Right lobe of liver (tissue), 6 donors: ENCODE measurements around the gene GSTM2. TPM values are rescaled to one million over a fixed set of nuclear protein-coding genes. Genes with fewer than 3 reads are reported as not detected.

Experiments
- ATAC-seq, 4 donors: fragments of 200-7000 bp; cut with Tn5 transposase; one replicate each; pipeline ENCODE4 v1.9.1; 2020; ENCODE audit warnings: mild to moderate bottlenecking in 4 of 4, moderate library complexity in 4 of 4
- DNase-seq, 3 donors: peaks; one replicate each; pipeline ENCODE4 v3.0.0-alpha.2; 2020
- H3K27ac ChIP-seq, 3 donors: fragments of 200-600 bp; one replicate each; pipeline ENCODE4 v1.8.0; 2022
- H3K27me3 ChIP-seq, 2 donors: fragments of 200-600 bp; one replicate each; pipeline ENCODE4 v1.8.0; 2022
- H3K36me3 ChIP-seq, 4 donors: fragments of 200-600 bp; sonication (generic) in 1 of 4; one replicate each; pipeline versions ENCODE4 v1.5.1 to v1.8.0; 2017 to 2022; ENCODE audit warnings: control low read depth in 1 of 4
- H3K4me1 ChIP-seq, 4 donors: fragments of 200-600 bp; sonication (generic) in 1 of 4; one replicate each; pipeline versions ENCODE4 v1.5.1 to v1.8.0; 2017 to 2022; ENCODE audit warnings: control low read depth in 1 of 4
- H3K4me3 ChIP-seq, 3 donors: fragments of 200-600 bp; one replicate each; pipeline ENCODE4 v1.8.0; 2022
- H3K9me3 ChIP-seq, 4 donors: fragments of 200-600 bp; sonication (generic) in 1 of 4; one replicate each; pipeline versions ENCODE4 v1.5.1 to v1.8.0; 2017 to 2022; ENCODE audit warnings: control low read depth in 1 of 4
- CTCF ChIP-seq, 4 donors: fragments of 200-600 bp in 3 of 4; fragments of 450-650 bp in 1 of 4; IDR thresholded peaks; one replicate each; pipeline versions ENCODE4 v1.5.1 to v1.8.0; 2016 to 2022; ENCODE audit warnings: antibody characterized with exemption in 4 of 4, mild to moderate bottlenecking in 2 of 4
- POLR2A ChIP-seq: fragments of 450-650 bp; IDR thresholded peaks from one replicate; pipeline ENCODE4 v1.6.1; 2017; ENCODE audit warnings: antibody characterized with exemption, mild to moderate bottlenecking
- WGBS: methylation state at CpG from one replicate; pipeline ENCODE4 v1.1.6; 2018; ENCODE audit warnings: low coverage, low lambda C conversion rate; ENCODE audit not compliant: insufficient coverage; ENCODE audit errors: missing lambda C conversion rate; 5-methylcytosine and 5-hydroxymethylcytosine counted together
- intact Hi-C, 2 donors: fragments of 100-400 bp; cut with DNase I; formaldehyde crosslinking; loops; one replicate each; pipeline versions ENCODE4 v1.11.2 to v1.14.1; 2022
- total RNA-seq, 6 experiments: library from RNA; depleted of rRNA in 2 of 6; stranded (reverse); fragments of >200 nt in 2 of 6; fragmentation: NEBNext Ultra II Directional in 3 of 6; extraction: Animal tissue kit (Norgen Biotek cat#: 25700) in 3 of 6; gene quantifications; one replicate each; pipeline versions ENCODE4 v1.1.0 to v1.2.4, GENCODE V29; 2016 to 2023
- donor health status: DM: no; HTN: yes; CAD: no.
- donor health status: DM: no; HTN: no; CAD: no.
- donor health status: DM: no; HTN: no; CAD: no.
- donor health status: DM: no; HTN: yes; CAD: no.
- donor health status: DM: no; HTN: yes; CAD: no.

Gene GSTM2
- total RNA-seq, 6 experiments from 2014 or later, result 4.4 to 16.0 (median 12.7) TPM

GRCh38 chr1:109639841-109640184 lies 28.0 kb upstream of the GSTM2 start:
- Histone ChIP-seq H3K9me3 (no peaks in the 10 kb centered on the region), H3K27me3 (no peaks in the 10 kb centered on the region), H3K36me3 (no peaks in the 10 kb centered on the region), H3K4me3 (no peak overlapping the region), H3K4me1 (peaks cover 0 to 17% (median 0%) of the 10 kb centered on the region in 4 donors), H3K27ac (no peak overlapping the region)
- WGBS, result 20% methylated on average over 1 of the region's 6 CpGs
- DNase-seq, result no peak
- no peak for ATAC-seq
- TF ChIP-seq CTCF (IDR thresholded peaks at IDR 0.05) (no peak), POLR2A (no peak)
- intact Hi-C loops, result loop anchor here (5.0 kb wide), 2 partner anchors 132 to 153 kb away; no protein-coding TSS in a partner anchor

DNA sequence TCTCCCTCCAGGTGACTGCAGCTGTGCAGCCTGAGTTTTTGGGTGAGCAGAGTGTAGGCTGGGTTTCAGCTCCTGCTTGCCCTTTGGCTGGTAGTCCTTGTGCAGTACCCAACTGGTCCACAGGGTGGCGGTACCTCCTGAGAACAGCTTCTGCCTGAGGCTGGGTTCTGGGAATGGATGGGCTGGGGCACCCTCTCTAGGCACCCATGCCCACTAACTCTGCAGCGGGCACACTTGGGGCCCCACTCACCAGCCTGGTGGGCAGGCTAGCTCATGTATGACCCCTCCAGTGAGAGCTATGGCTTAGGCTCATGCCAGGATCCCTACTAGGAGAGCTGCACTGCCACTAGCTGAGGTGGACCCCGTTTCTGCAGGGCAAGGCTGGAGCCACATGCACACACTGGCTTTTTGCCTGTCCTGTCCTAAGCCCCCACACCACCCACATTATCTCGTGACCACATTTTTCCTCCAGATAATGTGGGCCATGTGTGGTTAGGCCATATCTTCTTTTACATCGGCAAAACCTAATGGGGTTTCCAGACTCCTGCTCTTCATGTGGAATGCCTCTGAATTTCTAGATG lies 27.5 kb upstream of the GSTM2 start:
- Histone ChIP-seq H3K4me3 (no peak overlapping the region), H3K9me3 (no peaks in the 10 kb centered on the region), H3K4me1 (peaks cover 0 to 17% (median 0%) of the 10 kb centered on the region in 4 donors), H3K27ac (no peak overlapping the region), H3K27me3 (no peaks in the 10 kb centered on the region), H3K36me3 (no peaks in the 10 kb centered on the region)
- peak; percentile 85 to 88 (median 87) for DNase-seq
- TF ChIP-seq CTCF (IDR thresholded peaks at IDR 0.05), result peak; percentile 86 to 98 (median 93)
- TF ChIP-seq POLR2A, result no peak
- ATAC-seq, result peak; percentile 80 to 86 (median 84)
- WGBS, result 54% methylated on average over 2 of the region's 5 CpGs
- intact Hi-C loops, result loop anchor here (5.0 kb wide), 1 partner anchor 132 kb away; no protein-coding TSS in a partner anchor

- Histone ChIP-seq H3K4me3 (no peak overlapping the region), H3K36me3 (no peaks in the 10 kb centered on the region), H3K27ac (no peak overlapping the region), H3K9me3 (no peaks in the 10 kb centered on the region), H3K27me3 (no peaks in the 10 kb centered on the region), H3K4me1 (peaks cover 0 to 12% (median 0%) of the 10 kb centered on the region in 4 donors)
- 83% methylated on average over 1 of the region's 2 CpGs for WGBS
- ATAC-seq (no peak), DNase-seq (no peak)
- intact Hi-C loops, result loop anchor here (5.0 kb wide), 1 partner anchor 131 kb away; no protein-coding TSS in a partner anchor
- TF ChIP-seq POLR2A (no peak), CTCF (IDR thresholded peaks at IDR 0.05) (no peak)
Measured at GRCh38 chr1:109641078-109641740, 26.6 kb upstream of the GSTM2 start.

GRCh38 chr1:109641861-109642260 lies 26.0 kb upstream of the GSTM2 start:
- Histone ChIP-seq H3K4me3 (no peak overlapping the region), H3K27me3 (no peaks in the 10 kb centered on the region), H3K36me3 (no peaks in the 10 kb centered on the region), H3K4me1 (peaks cover 0 to 7% (median 0%) of the 10 kb centered on the region in 4 donors), H3K27ac (no peak overlapping the region), H3K9me3 (no peaks in the 10 kb centered on the region)
- no peak for ATAC-seq
- 60% methylated on average over 2 of the region's 2 CpGs for WGBS
- intact Hi-C loops, result loop anchor here (5.0 kb wide), 1 partner anchor 130 kb away; no protein-coding TSS in a partner anchor
- TF ChIP-seq POLR2A (no peak), CTCF (IDR thresholded peaks at IDR 0.05) (no peak)
- no peak for DNase-seq
